Measurements from ENCODE around the gene LMBRD2.

The LMBRD2 gene

GRCh38 chr5:36111238-36111637 lies 40.4 kb downstream of the LMBRD2 start:
- no peak for TF ChIP-seq CTCF (IDR thresholded peaks at IDR 0.05)

GRCh38 chr5:36108758-36109460 lies 42.8 kb downstream of the LMBRD2 start:
- no peak for TF ChIP-seq CTCF (IDR thresholded peaks at IDR 0.05)

GRCh38 chr5:36105819-36106218 lies 45.9 kb downstream of the LMBRD2 start:
- TF ChIP-seq CTCF (IDR thresholded peaks at IDR 0.05): no peak

- no peak for TF ChIP-seq CTCF (IDR thresholded peaks at IDR 0.05)
These were observed 51.9 kb downstream of the LMBRD2 start for GRCh38 chr5:36099748-36100147.

- TF ChIP-seq CTCF (IDR thresholded peaks at IDR 0.05): no peak
These were observed 55.2 kb downstream of the LMBRD2 start for GRCh38 chr5:36096486-36096885.

GRCh38 chr5:36089989-36090388 lies 61.7 kb downstream of the LMBRD2 start:
- peak; percentile 60 for TF ChIP-seq CTCF (IDR thresholded peaks at IDR 0.05)

- TF ChIP-seq CTCF (IDR thresholded peaks at IDR 0.05): peak; percentile 76
These were observed 72.4 kb downstream of the LMBRD2 start for GRCh38 chr5:36079200-36079781.
